NCI-H2029 treated with DMSO at 0.1 percent for 48 hours (cell line): ENCODE measurements around the gene IFITM5.
"Not testable (repeated sequence)": the region's sequence is repeated elsewhere in the genome, so short reads cannot be mapped to it uniquely, and the experiment has no call there.

ENCODE experiments used
- DNase-seq: peaks from one replicate; lab custom pipeline; 2025; lab: John Stamatoyannopoulos, UW

IFITM5 gene

DNA sequence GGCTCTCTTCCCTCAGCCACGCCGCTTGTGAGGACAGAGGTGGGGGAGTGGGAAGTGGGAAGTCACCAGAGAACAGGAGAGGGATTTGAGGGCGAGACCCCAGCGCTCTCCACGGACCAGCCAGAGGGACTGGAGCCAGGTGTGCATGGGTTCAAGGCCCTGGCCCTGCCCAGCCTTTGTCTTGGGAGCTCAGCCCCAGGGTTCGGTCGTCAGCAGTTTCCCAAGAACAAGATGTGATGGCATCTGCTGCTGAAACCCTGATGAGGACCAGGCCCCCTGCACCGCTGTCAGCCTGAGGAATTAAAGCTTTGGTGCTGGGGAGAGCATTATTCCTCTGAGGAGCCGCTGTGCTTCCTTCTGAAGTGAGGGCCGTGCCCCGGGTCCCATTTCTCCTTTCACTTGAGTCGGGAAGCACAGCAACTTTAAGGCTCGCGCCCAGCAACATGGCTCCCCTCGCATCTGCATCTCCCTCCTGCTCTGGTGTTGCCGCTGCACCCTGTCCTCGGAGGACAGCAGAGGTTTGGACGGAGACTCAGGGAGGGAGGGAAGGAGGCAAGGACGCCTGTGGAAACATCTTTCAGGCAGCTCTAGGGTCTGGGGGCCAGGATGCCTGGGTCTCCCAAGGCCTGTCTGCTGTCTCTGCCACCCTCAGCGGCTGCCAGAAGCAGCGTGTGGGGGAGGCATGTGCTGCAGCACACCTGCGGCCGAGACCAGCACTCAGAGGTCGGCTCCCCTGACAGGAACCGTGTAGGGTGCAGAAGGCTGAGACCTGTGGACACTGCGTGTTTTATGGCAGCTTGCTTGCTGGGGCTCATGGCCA lies 3.8 kb downstream of the IFITM5 start:
- DNase-seq, result no peak

DNA sequence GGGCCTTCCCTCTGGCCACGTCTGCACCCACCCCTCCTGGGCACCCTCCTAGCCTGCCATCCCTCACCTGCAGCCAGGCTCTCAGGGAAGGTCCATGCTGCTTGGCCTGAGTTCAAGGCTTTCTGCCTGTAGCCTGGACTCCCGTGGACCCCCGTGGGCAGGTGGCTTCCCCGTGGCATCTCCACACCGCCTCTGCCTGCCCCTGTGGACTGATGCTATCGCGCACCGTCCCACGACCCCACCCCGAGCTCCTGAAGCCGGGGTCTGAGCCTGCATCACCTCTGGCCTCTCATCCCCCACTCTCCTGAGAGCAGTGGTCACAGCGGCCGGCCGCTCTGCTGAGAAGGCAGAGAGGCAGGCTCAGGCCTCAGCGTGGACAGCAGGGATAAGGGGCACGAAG lies 4.5 kb downstream of the IFITM5 start:
- no peak for DNase-seq

DNA sequence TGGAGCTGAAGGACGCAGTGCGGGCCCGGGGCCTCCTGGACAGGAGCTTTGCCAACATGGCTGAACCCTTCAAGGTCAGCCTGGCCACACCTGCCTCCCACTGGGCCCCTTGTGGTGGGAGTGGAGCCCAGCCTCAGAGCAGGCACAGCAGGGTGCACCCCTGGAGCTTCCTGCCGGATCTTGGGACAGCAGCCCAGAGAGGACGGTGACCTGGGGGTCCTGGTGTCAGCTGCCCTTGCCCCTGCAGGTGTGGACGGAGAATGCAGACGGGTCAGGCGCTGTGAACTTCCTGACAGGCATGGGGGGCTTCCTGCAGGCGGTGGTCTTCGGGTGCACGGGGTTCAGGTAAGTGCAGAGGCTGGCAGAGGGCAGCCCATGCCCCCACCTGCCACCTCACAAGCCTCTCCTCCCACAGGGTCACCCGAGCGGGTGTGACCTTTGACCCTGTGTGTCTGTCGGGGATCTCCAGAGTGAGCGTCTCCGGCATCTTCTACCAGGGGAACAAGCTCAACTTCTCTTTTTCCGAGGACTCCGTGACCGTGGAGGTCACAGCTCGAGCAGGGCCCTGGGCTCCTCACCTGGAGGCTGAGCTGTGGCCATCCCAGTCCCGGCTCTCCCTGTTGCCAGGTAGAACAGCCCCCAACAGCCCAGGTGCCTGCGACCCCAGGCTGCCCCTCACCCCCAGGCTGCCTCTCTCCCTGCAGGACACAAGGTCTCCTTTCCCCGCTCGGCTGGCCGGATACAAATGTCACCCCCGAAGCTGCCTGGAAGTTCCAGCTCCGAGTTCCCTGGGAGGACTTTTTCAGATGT lies 5.3 kb downstream of the IFITM5 start:
- DNase-seq, result no peak

DNA sequence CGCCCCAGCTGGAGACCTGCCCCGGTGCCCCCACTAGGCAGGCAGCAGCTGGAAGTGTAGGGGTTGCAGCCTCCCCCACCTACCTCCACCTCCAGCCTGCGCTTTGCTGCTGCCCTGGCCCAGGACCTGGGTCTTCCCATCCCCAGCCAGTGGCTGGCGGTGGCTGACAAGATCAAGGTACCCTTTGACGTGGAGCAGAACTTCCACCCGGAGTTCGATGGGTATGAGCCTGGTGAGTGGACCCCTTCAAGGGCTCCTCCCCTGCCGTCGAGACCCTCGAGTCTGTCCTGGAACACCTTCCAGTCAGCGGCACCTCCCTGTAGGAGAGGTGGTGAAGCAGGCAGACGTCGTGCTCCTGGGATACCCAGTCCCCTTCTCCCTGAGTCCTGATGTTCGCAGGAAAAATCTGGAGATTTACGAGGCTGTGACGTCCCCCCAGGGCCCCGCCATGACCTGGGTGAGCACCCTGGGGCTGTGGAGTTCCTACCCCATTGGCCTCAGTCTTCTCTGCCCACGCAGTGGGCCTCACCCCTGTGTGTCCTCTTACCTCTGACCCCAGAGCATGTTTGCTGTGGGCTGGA lies 6.0 kb downstream of the IFITM5 start:
- DNase-seq, result no peak

- no peak for DNase-seq
Measured at GRCh38 chr11:292211-293121, 6.9 kb downstream of the IFITM5 start.

GRCh38 chr11:291281-292210 lies 7.8 kb downstream of the IFITM5 start:
- DNase-seq, result no peak

DNA sequence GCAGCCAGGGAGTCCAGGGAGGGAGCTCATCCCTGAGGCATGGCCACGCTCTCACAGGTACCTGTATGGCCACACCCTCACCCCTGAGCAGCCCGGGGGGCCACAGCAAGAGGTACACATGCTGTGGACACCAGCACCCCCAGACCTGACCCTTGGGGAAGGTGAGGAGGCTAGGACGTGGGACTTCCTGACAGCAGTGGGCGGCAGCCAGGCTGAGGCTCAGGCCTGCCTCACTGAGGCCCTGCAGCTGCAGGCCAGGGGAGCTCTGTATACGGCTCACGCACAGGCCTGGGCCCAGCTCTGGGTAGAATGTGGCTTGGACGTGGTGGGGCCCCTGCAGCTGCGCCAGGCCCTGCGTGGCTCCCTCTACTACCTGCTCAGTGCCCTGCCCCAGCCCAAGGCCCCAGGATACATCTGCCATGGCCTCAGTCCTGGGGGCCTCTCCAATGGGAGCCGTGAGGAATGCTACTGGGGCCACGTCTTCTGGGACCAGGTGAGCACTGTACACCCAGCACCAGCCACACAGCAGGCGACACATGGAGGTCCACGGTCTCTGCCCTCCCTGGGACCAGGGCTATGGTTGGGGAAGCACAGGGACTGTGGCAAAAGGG lies 8.6 kb downstream of the IFITM5 start:
- DNase-seq, result no peak

DNA sequence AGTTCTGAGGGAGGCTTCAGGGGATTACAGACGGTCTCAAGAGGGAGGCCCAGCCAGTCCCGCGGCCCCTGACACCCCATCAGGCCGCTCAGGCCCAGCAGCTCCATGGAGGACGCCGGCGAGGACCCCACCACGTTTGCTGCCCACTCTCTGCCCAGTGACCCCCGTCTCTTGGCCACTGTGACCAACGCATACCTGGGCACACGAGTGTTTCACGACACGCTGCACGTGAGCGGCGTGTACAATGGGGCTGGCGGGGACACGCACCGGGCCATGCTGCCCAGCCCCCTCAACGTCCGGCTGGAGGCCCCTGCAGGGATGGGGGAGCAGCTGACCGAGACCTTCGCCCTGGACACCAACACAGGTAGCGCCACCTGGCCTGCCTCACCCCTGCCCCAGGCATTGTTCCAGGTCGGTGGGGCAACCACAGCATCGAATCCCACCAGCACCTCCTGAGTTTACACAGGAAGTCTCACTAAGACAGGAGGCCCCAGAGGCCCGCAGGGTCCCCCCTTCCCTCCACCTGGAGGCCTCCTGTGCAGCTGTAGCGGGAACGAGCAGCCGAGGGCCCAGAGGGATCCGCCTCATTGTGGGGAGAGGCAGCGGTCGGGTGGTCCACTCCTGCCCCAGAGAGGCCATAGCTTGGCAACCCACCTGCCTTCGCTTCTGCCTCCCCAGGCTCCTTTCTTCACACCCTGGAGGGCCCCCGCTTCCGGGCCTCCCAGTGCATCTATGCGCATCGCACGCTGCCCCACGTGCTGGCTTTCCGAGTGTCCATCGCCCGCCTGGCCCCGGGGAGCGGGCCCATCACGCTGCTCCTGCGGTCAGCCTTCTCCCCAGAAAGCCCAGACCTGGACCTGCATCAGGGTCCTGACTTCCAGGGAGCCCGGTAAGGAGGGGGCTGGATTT lies 9.4 kb downstream of the IFITM5 start:
- DNase-seq, result no peak

- DNase-seq, result no peak
Measured at GRCh38 chr11:289398-289711, 10.0 kb downstream of the IFITM5 start.

- DNase-seq, result no peak
Measured at GRCh38 chr11:288478-289397, 10.6 kb downstream of the IFITM5 start, which contains the start of gene PGGHG. Gene PGGHG, plus strand, starts transcription at chr11:289126. Its CDS starts 691 bp downstream, at chr11:289817.

DNA sequence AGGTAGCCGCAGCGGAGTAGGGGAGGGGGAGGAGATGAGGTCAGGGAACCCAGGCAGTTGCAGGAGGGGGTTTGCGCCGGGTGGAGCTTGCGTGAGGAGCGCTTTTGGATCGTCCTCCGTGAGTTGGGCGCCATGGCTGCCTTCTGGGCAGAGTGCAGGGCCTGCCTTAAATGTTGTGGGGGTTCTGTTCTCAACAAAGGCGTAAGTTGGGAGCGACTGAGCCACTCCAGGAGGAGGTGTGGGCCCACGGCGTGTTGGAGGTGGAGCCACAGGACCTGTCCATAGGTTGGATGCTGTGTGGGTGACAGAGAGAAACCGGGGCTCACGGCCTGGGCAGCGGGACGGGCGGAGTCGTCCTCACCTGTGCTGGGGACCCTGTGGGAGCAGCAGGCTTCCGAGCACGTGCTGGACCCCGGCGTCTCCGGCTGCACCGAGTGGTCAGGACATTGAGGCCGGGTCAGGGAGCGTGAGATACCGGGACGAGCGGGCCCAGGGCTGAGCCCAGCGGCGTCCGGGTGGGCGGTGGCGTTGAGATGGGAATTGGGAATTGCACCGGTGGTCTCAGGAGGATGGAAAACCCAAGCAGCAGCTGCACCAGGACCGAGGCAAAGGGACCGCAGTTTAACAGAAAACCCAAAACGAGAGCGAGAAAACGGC lies 11.4 kb downstream of the IFITM5 start:
- no peak for DNase-seq

DNA sequence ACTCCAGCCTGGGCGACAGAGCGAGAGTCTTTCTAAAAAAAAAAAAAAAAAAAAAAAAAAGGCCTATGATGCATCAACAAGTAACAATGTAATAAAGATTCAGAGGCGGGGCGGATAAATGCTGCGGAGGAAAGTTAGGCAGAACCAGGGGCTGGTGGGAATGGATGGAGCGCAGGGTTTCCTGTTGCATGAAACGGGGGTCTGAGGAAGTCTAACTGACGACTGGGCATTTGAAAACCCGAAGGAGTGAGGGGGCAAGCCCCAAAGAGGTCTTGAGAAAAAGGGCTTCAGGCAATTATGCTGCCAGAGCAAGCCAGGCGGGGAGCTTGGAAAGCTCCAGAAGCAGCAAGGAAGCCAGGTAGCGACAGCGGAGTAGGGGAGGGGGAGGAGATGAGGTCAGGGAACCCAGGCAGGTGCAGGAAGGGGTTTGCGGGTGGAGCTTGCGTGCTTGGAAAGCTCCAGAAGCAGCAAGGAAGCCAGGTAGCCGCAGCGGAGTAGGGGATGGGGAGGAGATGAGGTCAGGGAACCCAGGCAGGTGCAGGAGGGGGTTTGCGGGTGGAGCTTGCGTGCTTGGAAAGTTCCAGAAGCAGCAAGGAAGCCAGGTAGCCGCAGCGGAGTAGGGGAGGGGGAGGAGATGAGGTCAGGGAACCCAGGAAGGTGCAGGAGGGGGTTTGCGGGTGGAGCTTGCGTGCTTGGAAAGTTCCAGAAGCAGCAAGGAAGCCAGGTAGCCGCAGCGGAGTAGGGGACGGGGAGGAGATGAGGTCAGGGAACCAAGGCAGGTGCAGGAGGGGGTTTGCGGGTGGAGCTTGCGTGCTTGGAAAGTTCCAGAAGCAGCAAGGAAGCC lies 12.1 kb downstream of the IFITM5 start:
- DNase-seq, result not testable (repeated sequence)

- no peak for DNase-seq
Measured at GRCh38 chr11:285894-286220, 13.5 kb downstream of the IFITM5 start.

DNA sequence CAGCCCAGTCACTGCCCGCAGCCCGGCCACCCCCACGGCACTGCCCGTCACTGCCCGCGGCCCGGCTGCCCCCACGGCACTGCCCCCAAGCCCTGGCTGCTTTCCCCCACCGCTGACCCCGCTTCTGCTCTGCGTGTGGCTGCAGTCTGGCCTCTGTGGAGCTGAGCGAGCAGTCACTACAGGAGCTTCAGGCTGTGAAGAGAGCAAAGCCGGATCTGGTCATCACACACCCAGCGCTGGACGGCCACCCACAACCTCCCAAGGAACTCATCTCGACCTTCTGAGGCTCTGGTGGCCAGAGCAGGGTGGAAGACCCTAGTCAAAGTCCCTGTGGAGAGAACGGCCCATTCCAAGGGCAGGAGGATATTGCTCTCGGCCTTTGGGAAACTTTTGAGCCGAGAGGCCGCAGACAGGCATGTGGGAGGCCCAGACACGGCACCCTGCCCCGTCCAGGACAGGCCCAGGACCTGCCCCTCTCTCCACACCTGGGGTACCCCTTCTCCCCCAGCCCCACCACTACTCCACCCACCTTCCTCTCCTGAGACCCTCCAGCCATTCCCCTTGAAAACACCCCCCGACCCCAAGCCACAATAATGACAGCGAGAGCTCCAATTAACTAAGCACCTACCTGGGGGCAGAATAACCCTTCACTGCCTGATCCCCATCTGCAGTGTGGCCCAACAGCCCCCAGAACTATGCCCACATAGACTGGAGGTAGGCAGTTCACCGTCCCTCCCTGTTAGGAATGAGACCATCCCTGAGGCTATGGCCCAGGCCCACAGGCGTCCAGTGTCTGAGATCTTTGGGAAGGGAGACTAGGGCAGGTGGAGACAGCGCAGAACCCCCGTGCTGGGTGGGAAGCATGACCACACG lies 14.1 kb downstream of the IFITM5 start:
- DNase-seq, result no peak

- DNase-seq, result no peak
Measured at GRCh38 chr11:284105-285020, 15.0 kb downstream of the IFITM5 start.
